ENCODE results near the gene LMF1.

Gene LMF1

GRCh38 chr16:929227-930073 lies 41.3 kb downstream of the LMF1 start:
- DNase-seq (ENCODE audit: low read depth, low spot score): no peak

GRCh38 chr16:928526-928925 lies 42.3 kb downstream of the LMF1 start:
- DNase-seq (ENCODE audit: low read depth, low spot score): no peak

GRCh38 chr16:927931-928330 lies 42.9 kb downstream of the LMF1 start:
- no peak for DNase-seq (ENCODE audit: low read depth, low spot score)

GRCh38 chr16:927406-927805 lies 43.4 kb downstream of the LMF1 start:
- no peak for DNase-seq (ENCODE audit: low read depth, low spot score)

GRCh38 chr16:926715-927114 lies 44.1 kb downstream of the LMF1 start:
- DNase-seq (ENCODE audit: low read depth, low spot score): no peak

- DNase-seq (ENCODE audit: low read depth, low spot score): no peak
Observed at GRCh38 chr16:924806-925205, 46.0 kb downstream of the LMF1 start.

GRCh38 chr16:924063-924462 lies 46.7 kb downstream of the LMF1 start:
- DNase-seq (ENCODE audit: low read depth, low spot score): no peak

GRCh38 chr16:923184-923583 lies 47.6 kb downstream of the LMF1 start:
- DNase-seq (ENCODE audit: low read depth, low spot score): no peak

GRCh38 chr16:922051-922450 lies 48.7 kb downstream of the LMF1 start:
- no peak for DNase-seq (ENCODE audit: low read depth, low spot score)

- no peak for DNase-seq (ENCODE audit: low read depth, low spot score)
Observed at GRCh38 chr16:921321-921905, 49.4 kb downstream of the LMF1 start.

- DNase-seq (ENCODE audit: low read depth, low spot score): no peak
Observed at GRCh38 chr16:920717-921116, 50.1 kb downstream of the LMF1 start.

GRCh38 chr16:920051-920681 lies 50.6 kb downstream of the LMF1 start:
- DNase-seq (ENCODE audit: low read depth, low spot score): no peak

- no peak for DNase-seq (ENCODE audit: low read depth, low spot score)
Observed at GRCh38 chr16:919658-920050, 51.1 kb downstream of the LMF1 start.

GRCh38 chr16:918741-919657 lies 51.8 kb downstream of the LMF1 start:
- no peak for DNase-seq (ENCODE audit: low read depth, low spot score)

- no peak for DNase-seq (ENCODE audit: low read depth, low spot score)
Observed at GRCh38 chr16:918068-918467, 52.7 kb downstream of the LMF1 start.

GRCh38 chr16:917591-918061 lies 53.2 kb downstream of the LMF1 start:
- no peak for DNase-seq (ENCODE audit: low read depth, low spot score)

GRCh38 chr16:916035-916799 lies 54.6 kb downstream of the LMF1 start:
- no peak for DNase-seq (ENCODE audit: low read depth, low spot score)

- no peak for DNase-seq (ENCODE audit: low read depth, low spot score)
Observed at GRCh38 chr16:915546-915945, 55.2 kb downstream of the LMF1 start.

GRCh38 chr16:914440-914839 lies 56.3 kb downstream of the LMF1 start:
- DNase-seq (ENCODE audit: low read depth, low spot score): no peak

- DNase-seq (ENCODE audit: low read depth, low spot score): no peak
Observed at GRCh38 chr16:913817-914439, 56.9 kb downstream of the LMF1 start.

Data from activated CD4-positive, CD25-positive, alpha-beta regulatory T cell treated with anti-CD3 and anti-CD28 coated beads, Interleukin-2, amount 50 U/mL, for 16 hours (primary cell).